H1 (cell line): ENCODE measurements around the gene SEPTIN1. TPM values are rescaled to one million over a fixed set of nuclear protein-coding genes. Genes with fewer than 3 reads are reported as not detected.

Experiments used
- CTCF ChIA-PET: fragments of 300-600 bp; sonication (Branson Sonifier 250); formaldehyde crosslinking; loops from one replicate; lab custom pipeline; 2021; ENCODE audit not compliant: partially characterized antibody; lab: Charles Lee
- POLR2A ChIA-PET: fragments of 300-600 bp; sonication (Branson Sonifier 250); formaldehyde crosslinking; loops from one replicate; lab custom pipeline; 2021; ENCODE audit warnings: inconsistent platforms; ENCODE audit not compliant: partially characterized antibody; lab: Charles Lee
- DNase-seq, 2 experiments: peaks; one replicate each; pipeline versions ENCODE4 v3.0.0 to v3.0.0-alpha.2; 2010 to 2022; ENCODE audit warnings: low spot score in 2 of 2, low read depth in 1 of 2, mixed read lengths in 1 of 2
- FAIRE-seq: peaks from 2 replicates; lab custom pipeline; 2011; peaks lifted over from hg19 to GRCh38; lab: Jason Lieb, UNC
- H2AFZ ChIP-seq: 2 replicates; pipeline ENCODE4 v1.8.1; 2012; ENCODE audit warnings: low read length, inconsistent platforms
- H2AK5ac ChIP-seq: 2 replicates; pipeline ENCODE4 v1.6.1; 2013; ENCODE audit warnings: low read depth, low read length
- H2BK120ac ChIP-seq: replicated peaks from 2 replicates; pipeline ENCODE3; 2013; ENCODE audit warnings: low read depth, low read length, inconsistent platforms
- H2BK12ac ChIP-seq: 2 replicates; pipeline ENCODE4 v1.6.1; 2013; ENCODE audit warnings: low read depth, low read length
- H2BK15ac ChIP-seq: 2 replicates; pipeline ENCODE4 v1.6.1; 2013; ENCODE audit warnings: low read length
- H2BK20ac ChIP-seq: 2 replicates; pipeline ENCODE4 v1.6.1; 2013; ENCODE audit warnings: low read length
- H2BK5ac ChIP-seq: 2 replicates; pipeline ENCODE4 v1.6.1; 2013; ENCODE audit warnings: low read depth, low read length
- H3K14ac ChIP-seq: 2 replicates; pipeline ENCODE4 v1.6.1; 2013; ENCODE audit warnings: inconsistent platforms; ENCODE audit not compliant: insufficient read length
- H3K18ac ChIP-seq: 2 replicates; pipeline ENCODE4 v1.6.1; 2013; ENCODE audit warnings: low read length; ENCODE audit errors: extremely low read depth
- H3K23ac ChIP-seq: 2 replicates; pipeline ENCODE4 v1.6.1; 2013; ENCODE audit warnings: inconsistent platforms; ENCODE audit not compliant: insufficient read length
- H3K23me2 ChIP-seq: 2 replicates; pipeline ENCODE4 v1.6.1; 2013; ENCODE audit warnings: low read depth, low read length
- H3K27ac ChIP-seq: 2 replicates; pipeline ENCODE4 v1.6.1; 2011; ENCODE audit warnings: low read depth, low read length, inconsistent platforms
- H3K27me3 ChIP-seq, 4 experiments: replicated peaks in 1 of 4; 1 replicate in 1 of 4; 2 replicates in 3 of 4; pipeline versions ENCODE4 v1.6.1 to v1.8.1; 2011 to 2013; ENCODE audit warnings: low read length in 3 of 4, mild to moderate bottlenecking in 3 of 4, inconsistent platforms in 2 of 4, mixed read lengths in 2 of 4, moderate library complexity in 1 of 4; ENCODE audit not compliant: control insufficient read depth in 3 of 4, insufficient read depth in 3 of 4; ENCODE audit errors: extremely low read depth in 1 of 4
- H3K36me3 ChIP-seq, 4 experiments: 2 replicates each; pipeline versions ENCODE4 v1.6.1 to v1.8.1; 2011 to 2013; ENCODE audit warnings: mild to moderate bottlenecking in 4 of 4, low read length in 3 of 4, moderate library complexity in 2 of 4, control low read depth in 1 of 4, inconsistent platforms in 1 of 4; ENCODE audit not compliant: insufficient read depth in 4 of 4, control insufficient read depth in 2 of 4
- H3K4ac ChIP-seq: replicated peaks from 2 replicates; pipeline ENCODE3; 2013; ENCODE audit warnings: low read length, low read depth, mixed read lengths, inconsistent platforms; ENCODE audit not compliant: insufficient read length
- H3K4me1 ChIP-seq, 4 experiments: replicated peaks in 1 of 4; 1 replicate in 1 of 4; 2 replicates in 3 of 4; pipeline versions ENCODE4 v1.6.1 to v1.8.1; 2011 to 2013; ENCODE audit warnings: low read length in 3 of 4, inconsistent platforms in 2 of 4, mixed read lengths in 1 of 4; ENCODE audit not compliant: insufficient read depth in 4 of 4, control insufficient read depth in 3 of 4
- H3K4me2 ChIP-seq, 2 experiments: 2 replicates each; pipeline versions ENCODE4 v1.6.1 to v1.8.1; 2011 to 2013; ENCODE audit warnings: low read depth in 2 of 2, low read length in 2 of 2, control low read depth in 1 of 2, inconsistent platforms in 1 of 2, mild to moderate bottlenecking in 1 of 2; ENCODE audit not compliant: insufficient read depth in 1 of 2
- H3K4me3 ChIP-seq, 4 experiments: fragments of 200-600, 300-600 bp in 1 of 4; sonication (generic), shearing (Covaris generic), sonication (Bioruptor Twin) in 1 of 4; 2 replicates each; pipeline versions ENCODE4 v1.5.1 to v1.8.1; 2011 to 2016; ENCODE audit warnings: low read length in 4 of 4, low read depth in 3 of 4, control low read depth in 2 of 4, inconsistent platforms in 2 of 4, mild to moderate bottlenecking in 2 of 4, mixed read lengths in 1 of 4, moderate library complexity in 1 of 4; ENCODE audit not compliant: insufficient read depth in 2 of 4; ENCODE audit errors: extremely low read depth in 1 of 4
- H3K56ac ChIP-seq: replicated peaks from 2 replicates; pipeline ENCODE3; 2013; ENCODE audit warnings: low read depth, mild to moderate bottlenecking, mixed read lengths, low read length, inconsistent platforms; ENCODE audit not compliant: insufficient read length
- H3K79me1 ChIP-seq: 2 replicates; pipeline ENCODE4 v1.6.1; 2013; ENCODE audit warnings: low read depth, low read length, control low read depth
- H3K79me2 ChIP-seq, 2 experiments: 2 replicates each; pipeline versions ENCODE4 v1.6.1 to v1.8.1; 2012 to 2013; ENCODE audit warnings: low read length in 2 of 2, mild to moderate bottlenecking in 2 of 2, inconsistent platforms in 1 of 2; ENCODE audit not compliant: insufficient read depth in 2 of 2, control insufficient read depth in 1 of 2
- H3K9ac ChIP-seq, 4 experiments: replicated peaks in 1 of 4; 1 replicate in 1 of 4; 2 replicates in 3 of 4; pipeline versions ENCODE4 v1.6.1 to v1.8.1; 2011 to 2013; ENCODE audit warnings: low read depth in 3 of 4, low read length in 3 of 4, control low read depth in 2 of 4, mild to moderate bottlenecking in 2 of 4, moderate library complexity in 2 of 4, inconsistent platforms in 1 of 4; ENCODE audit errors: extremely low read depth in 1 of 4
- H3K9me3 ChIP-seq, 2 experiments: 2 replicates each; pipeline versions ENCODE4 v1.6.1 to v1.8.1; 2012 to 2013; ENCODE audit warnings: mild to moderate bottlenecking in 2 of 2, moderate library complexity in 2 of 2, control low read depth in 1 of 2, inconsistent platforms in 1 of 2, low read depth in 1 of 2, low read length in 1 of 2, mixed read lengths in 1 of 2; ENCODE audit not compliant: insufficient read depth in 2 of 2
- H4K20me1 ChIP-seq, 2 experiments: replicated peaks in 1 of 2; 2 replicates each; pipeline versions ENCODE3 to v1.8.1; 2011 to 2013; ENCODE audit warnings: inconsistent platforms in 2 of 2, low read length in 2 of 2, mild to moderate bottlenecking in 1 of 2; ENCODE audit not compliant: insufficient read depth in 2 of 2, control insufficient read depth in 1 of 2
- H4K5ac ChIP-seq: 2 replicates; pipeline ENCODE4 v1.6.1; 2013; ENCODE audit warnings: low read length, low read depth, mixed read lengths, inconsistent platforms; ENCODE audit not compliant: insufficient read length
- H4K8ac ChIP-seq: 2 replicates; pipeline ENCODE4 v1.8.0; 2013; ENCODE audit warnings: mild to moderate bottlenecking, moderate library complexity, low read length, inconsistent platforms; ENCODE audit not compliant: insufficient read depth; ENCODE audit errors: extremely low read depth
- H4K91ac ChIP-seq: replicated peaks from 2 replicates; pipeline ENCODE3; 2013; ENCODE audit warnings: low read length, mixed read lengths, inconsistent platforms; ENCODE audit not compliant: insufficient read length
- WGBS, 2 experiments: shearing (Covaris generic) in 1 of 2; methylation state at CpG; one replicate each; pipeline versions ENCODE4 v1.1.6 to v1.1.7; 2013 to 2015; ENCODE audit warnings: low lambda C conversion rate in 2 of 2, mixed read lengths in 2 of 2, inconsistent platforms in 1 of 2, low coverage in 1 of 2, missing lambda C conversion rate in 1 of 2; ENCODE audit not compliant: insufficient replicate concordance in 2 of 2, insufficient coverage in 1 of 2, insufficient read length in 1 of 2; ENCODE audit errors: extremely low coverage in 1 of 2, missing lambda C conversion rate in 1 of 2; 5-methylcytosine and 5-hydroxymethylcytosine counted together
- polyA plus RNA-seq, 7 experiments: library from polyadenylated mRNA; depleted of rRNA in 3 of 7; stranded (reverse) in 5 of 7; unstranded in 2 of 7; fragments of >200 nt in 5 of 7; fragments of 200-250 nt in 2 of 7; gene quantifications; 1 replicate in 5 of 7; 2 replicates in 1 of 7; 4 replicates in 1 of 7; pipeline versions ENCODE4 v1.2.1 to v1.2.3, GENCODE V29; 2011 to 2013; ENCODE audit warnings: missing spikeins in 2 of 7, mixed read lengths in 2 of 7
- total RNA-seq: library from RNA; stranded (reverse); fragmentation: NEBNext Ultra II Directional; extraction: Animal tissue kit (Norgen Biotek cat#: 25700); gene quantifications from 2 replicates; pipeline ENCODE4 v1.2.1, GENCODE V29; 2021

The SEPTIN1 gene
- total and polyA plus RNA-seq, 2 of the 8 experiments (the other 6 are each of a cell fraction or from before 2014, with no cell fraction given): 0.24 to 1.4 TPM

DNA sequence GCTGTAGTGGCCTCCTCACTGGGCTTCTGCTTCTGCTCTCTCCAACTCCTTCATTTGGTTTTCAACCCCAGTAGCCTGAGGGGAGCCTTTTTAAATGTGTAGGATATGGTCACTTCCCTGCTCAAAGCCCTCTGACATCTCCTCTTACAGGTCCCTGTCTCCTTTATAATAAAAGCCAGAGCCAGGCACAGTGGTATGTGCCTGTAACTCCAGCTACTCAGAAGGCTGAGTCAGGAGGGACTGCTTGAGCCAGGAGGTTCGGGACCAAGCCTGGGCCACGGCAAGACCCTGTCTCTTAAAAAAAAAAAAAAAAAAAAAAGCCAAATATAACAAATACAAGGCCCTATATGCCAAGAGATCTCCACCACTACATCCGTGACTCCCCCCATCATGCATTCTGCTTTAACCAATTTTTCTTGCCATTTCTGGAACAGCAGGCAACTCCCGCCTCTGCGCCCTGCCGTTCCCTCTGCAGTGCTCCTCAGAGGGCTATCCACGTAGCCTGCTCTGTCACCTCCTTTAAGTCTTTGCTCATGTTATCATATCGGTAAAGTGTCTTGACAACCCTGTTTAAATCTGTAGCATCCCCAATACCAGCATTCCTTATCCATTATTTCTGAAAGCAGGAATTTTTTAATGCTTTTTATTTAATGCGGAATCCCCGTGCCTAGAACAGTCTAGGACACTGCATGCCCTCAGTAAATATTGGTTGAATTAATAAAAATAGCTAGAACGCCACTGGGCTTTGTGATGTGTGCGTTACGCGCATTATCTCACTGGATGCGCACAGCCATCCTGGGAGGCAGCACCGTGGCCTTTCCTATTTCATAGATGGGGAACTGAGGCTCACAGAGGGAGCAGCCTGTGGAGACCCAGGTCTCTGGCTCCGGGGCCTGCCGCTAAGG lies 34.5 kb upstream of the SEPTIN1 start:
- Histone ChIP-seq H3K27me3 (no peaks in the 10 kb centered on the region), H3K23ac (no peak overlapping the region), H3K14ac (no peak overlapping the region), H2BK12ac (no peak overlapping the region), H3K4me3 (peak overlapping the region; percentile 36 to 60 (median 50)), H2BK5ac (no peak overlapping the region), H4K20me1 (peaks cover 2 to 10% of the 10 kb centered on the region in 2 experiments), H2BK15ac (no peak overlapping the region), H2BK20ac (no peak overlapping the region), H2AFZ (no peak overlapping the region), H3K79me2 (no peaks in the 10 kb centered on the region), H3K9ac (peak overlapping the region in 3 of 4 experiments; percentile 25 to 37 (median 32); a peak in 3 of 7 replicates), H2BK120ac (no peak overlapping the region), H3K36me3 (peaks cover 2 to 15% (median 4%) of the 10 kb centered on the region in 4 experiments; a peak in 7 of 8 replicates), H3K4ac (no peak overlapping the region), H3K4me1 (peaks cover 3 to 6% (median 5%) of the 10 kb centered on the region in 4 experiments; a peak in 6 of 7 replicates), H3K18ac (no peak overlapping the region), H2AK5ac (no peak overlapping the region), H4K8ac (no peak overlapping the region), H4K91ac (no peak overlapping the region), H3K23me2 (peaks cover 8% of the 10 kb centered on the region; the same call in 1 of the 2 replicates), H3K56ac (no peak overlapping the region), H3K27ac (no peak overlapping the region), H3K4me2 (peak overlapping the region; percentile 64 to 76), H3K9me3 (no peaks in the 10 kb centered on the region), H4K5ac (no peak overlapping the region), H3K79me1 (peaks cover 6% of the 10 kb centered on the region; the same call in 1 of the 2 replicates)
- DNase-seq: no peak
- no peak for FAIRE-seq
- WGBS, 2 experiments: 68% methylated on average over 18 of the region's 18 CpGs; no CpG with 5 or more reads in 1 of the 2 experiments
- ChIA-PET POLR2A (interaction anchor here (1.1 to 4.0 kb wide), 9 partner anchors 9 to 194 kb away, joined by 3 to 34 read pairs (median 5); partner anchors contain the start of genes CD2BP2, ZNF48, ZNF689 and ZNF764), CTCF (interaction anchor here (0.8 to 3.3 kb wide), 8 partner anchors 7 to 198 kb away, joined by 3 to 13 read pairs (median 6); partner anchors contain the start of genes DCTPP1, ZNF48 and ZNF771)
